ENCODE measurements around the gene SLC9A8.
"Not testable (repeated sequence)": the region's sequence is repeated elsewhere in the genome, so short reads cannot be mapped to it uniquely, and the experiment has no call there.

DNA sequence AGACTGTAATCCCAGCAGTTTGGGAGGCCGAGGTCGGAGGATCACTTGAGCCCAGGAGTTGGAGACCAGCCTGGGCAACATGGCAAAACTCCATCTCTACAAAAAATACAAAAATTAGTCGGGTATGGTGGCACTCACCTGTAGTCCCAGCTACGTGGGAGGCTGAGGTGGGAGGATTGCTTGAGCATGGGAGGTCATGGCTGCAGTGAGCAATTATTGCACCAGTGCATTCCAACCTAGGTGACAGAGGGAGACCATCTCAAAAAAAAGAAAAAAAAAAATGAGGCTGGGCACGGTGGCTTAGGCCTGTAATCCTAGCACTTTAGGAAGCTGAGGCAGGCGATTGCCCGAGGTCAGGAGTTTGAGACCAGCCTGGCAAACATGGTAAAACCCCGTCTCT is 38.4 kb upstream of the SLC9A8 start:
- TF ChIP-seq, protein P1, sequence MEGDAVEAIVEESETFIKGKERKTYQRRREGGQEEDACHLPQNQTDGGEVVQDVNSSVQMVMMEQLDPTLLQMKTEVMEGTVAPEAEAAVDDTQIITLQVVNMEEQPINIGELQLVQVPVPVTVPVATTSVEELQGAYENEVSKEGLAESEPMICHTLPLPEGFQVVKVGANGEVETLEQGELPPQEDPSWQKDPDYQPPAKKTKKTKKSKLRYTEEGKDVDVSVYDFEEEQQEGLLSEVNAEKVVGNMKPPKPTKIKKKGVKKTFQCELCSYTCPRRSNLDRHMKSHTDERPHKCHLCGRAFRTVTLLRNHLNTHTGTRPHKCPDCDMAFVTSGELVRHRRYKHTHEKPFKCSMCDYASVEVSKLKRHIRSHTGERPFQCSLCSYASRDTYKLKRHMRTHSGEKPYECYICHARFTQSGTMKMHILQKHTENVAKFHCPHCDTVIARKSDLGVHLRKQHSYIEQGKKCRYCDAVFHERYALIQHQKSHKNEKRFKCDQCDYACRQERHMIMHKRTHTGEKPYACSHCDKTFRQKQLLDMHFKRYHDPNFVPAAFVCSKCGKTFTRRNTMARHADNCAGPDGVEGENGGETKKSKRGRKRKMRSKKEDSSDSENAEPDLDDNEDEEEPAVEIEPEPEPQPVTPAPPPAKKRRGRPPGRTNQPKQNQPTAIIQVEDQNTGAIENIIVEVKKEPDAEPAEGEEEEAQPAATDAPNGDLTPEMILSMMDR (IDR thresholded peaks at IDR 0.05; ENCODE audit: insufficient read depth, low read length) = not testable (repeated sequence)
- TF ChIP-seq POLR2AphosphoS5 (IDR thresholded peaks at IDR 0.05; ENCODE audit: low read depth); GABPA (IDR thresholded peaks at IDR 0.05; ENCODE audit: low read depth); SPI1 (IDR thresholded peaks at IDR 0.05; ENCODE audit: borderline replicate concordance, low read depth): not testable (repeated sequence)
- TF ChIP-seq, protein P2, sequence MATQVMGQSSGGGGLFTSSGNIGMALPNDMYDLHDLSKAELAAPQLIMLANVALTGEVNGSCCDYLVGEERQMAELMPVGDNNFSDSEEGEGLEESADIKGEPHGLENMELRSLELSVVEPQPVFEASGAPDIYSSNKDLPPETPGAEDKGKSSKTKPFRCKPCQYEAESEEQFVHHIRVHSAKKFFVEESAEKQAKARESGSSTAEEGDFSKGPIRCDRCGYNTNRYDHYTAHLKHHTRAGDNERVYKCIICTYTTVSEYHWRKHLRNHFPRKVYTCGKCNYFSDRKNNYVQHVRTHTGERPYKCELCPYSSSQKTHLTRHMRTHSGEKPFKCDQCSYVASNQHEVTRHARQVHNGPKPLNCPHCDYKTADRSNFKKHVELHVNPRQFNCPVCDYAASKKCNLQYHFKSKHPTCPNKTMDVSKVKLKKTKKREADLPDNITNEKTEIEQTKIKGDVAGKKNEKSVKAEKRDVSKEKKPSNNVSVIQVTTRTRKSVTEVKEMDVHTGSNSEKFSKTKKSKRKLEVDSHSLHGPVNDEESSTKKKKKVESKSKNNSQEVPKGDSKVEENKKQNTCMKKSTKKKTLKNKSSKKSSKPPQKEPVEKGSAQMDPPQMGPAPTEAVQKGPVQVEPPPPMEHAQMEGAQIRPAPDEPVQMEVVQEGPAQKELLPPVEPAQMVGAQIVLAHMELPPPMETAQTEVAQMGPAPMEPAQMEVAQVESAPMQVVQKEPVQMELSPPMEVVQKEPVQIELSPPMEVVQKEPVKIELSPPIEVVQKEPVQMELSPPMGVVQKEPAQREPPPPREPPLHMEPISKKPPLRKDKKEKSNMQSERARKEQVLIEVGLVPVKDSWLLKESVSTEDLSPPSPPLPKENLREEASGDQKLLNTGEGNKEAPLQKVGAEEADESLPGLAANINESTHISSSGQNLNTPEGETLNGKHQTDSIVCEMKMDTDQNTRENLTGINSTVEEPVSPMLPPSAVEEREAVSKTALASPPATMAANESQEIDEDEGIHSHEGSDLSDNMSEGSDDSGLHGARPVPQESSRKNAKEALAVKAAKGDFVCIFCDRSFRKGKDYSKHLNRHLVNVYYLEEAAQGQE (IDR thresholded peaks at IDR 0.05; ENCODE audit: insufficient replicate concordance, low read depth) = not testable (repeated sequence)

Measured in HL-60 (cell line).